GM12878 (cell line): ENCODE results near the gene OTOA. TPM values are rescaled to one million over a fixed set of nuclear protein-coding genes. Genes with fewer than 3 reads are reported as not detected.

Experiments used
- ATAC-seq: fragments of 200-7000 bp; cut with Tn5 transposase; 3 replicates; pipeline ENCODE4 v1.9.1; 2020; ENCODE audit warnings: mild to moderate bottlenecking, moderate library complexity
- BruUV-seq: library from RNA; stranded (reverse); fragments of 400-500 nt; replicated peaks from 2 replicates; lab custom pipeline; 2021; lab: Mats Ljungman, UMichigan
- CTCF ChIA-PET: fragments of 300-600 bp; sonication (Branson Sonifier 250); formaldehyde crosslinking; extraction: SDS; loops from one replicate; lab custom pipeline; 2021; ENCODE audit warnings: inconsistent platforms; lab: Yijun Ruan, JAX
- POLR2A ChIA-PET: fragments of 350-600 bp; formaldehyde crosslinking; extraction: SDS; loops from one replicate; lab custom pipeline; 2021; ENCODE audit warnings: inconsistent platforms; lab: Charles Lee
- RAD21 ChIA-PET: fragments of 300-600 bp; sonication (Branson Sonifier 250); formaldehyde crosslinking; loops from one replicate; lab custom pipeline; 2023; ENCODE audit warnings: antibody characterized with exemption; ENCODE audit not compliant: unreplicated experiment; lab: Charles Lee
- SMC1A ChIA-PET: fragments of 300-600 bp; sonication (Branson Sonifier 250); formaldehyde crosslinking; loops from one replicate; lab custom pipeline; 2023; ENCODE audit not compliant: unreplicated experiment, uncharacterized antibody; lab: Charles Lee
- DNase-seq: peaks from one replicate; pipeline ENCODE4 v3.0.0-alpha.2; 2011; ENCODE audit warnings: low read depth, low spot score
- FAIRE-seq: peaks from 3 replicates; lab custom pipeline; 2011; peaks lifted over from hg19 to GRCh38; lab: Jason Lieb, UNC
- H2AFZ ChIP-seq: 2 replicates; pipeline ENCODE4 v1.6.0; 2011; ENCODE audit warnings: low read depth, low read length, control low read depth; ENCODE audit not compliant: control insufficient read depth
- H3K27ac ChIP-seq: 2 replicates; pipeline ENCODE4 v1.5.1; 2011; ENCODE audit warnings: control low read depth; ENCODE audit not compliant: control insufficient read depth, insufficient read depth
- H3K27me3 ChIP-seq, 2 experiments: replicated peaks in 1 of 2; 2 replicates each; pipeline versions ENCODE4 v1.6.0 to v1.6.1; 2011; ENCODE audit warnings: low read length in 1 of 2; ENCODE audit not compliant: control insufficient read depth in 2 of 2, insufficient read depth in 2 of 2
- H3K36me3 ChIP-seq, 2 experiments: 2 replicates each; pipeline ENCODE4 v1.5.1; 2011; ENCODE audit warnings: low read length in 1 of 2; ENCODE audit not compliant: control insufficient read depth in 2 of 2, insufficient read depth in 2 of 2
- H3K4me1 ChIP-seq: 2 replicates; pipeline ENCODE4 v1.6.1; 2011; ENCODE audit warnings: mild to moderate bottlenecking, low read length, moderate library complexity, mixed read lengths; ENCODE audit not compliant: control insufficient read depth, insufficient read depth
- H3K4me2 ChIP-seq: 2 replicates; pipeline ENCODE4 v1.6.0; 2011; ENCODE audit warnings: control low read depth; ENCODE audit not compliant: control insufficient read depth, insufficient read depth
- H3K4me3 ChIP-seq: fragments of 200-600 bp; sonication (generic); 2 replicates; pipeline ENCODE4 v1.5.1; 2016
- H3K79me2 ChIP-seq: 2 replicates; pipeline ENCODE4 v1.6.0; 2011; ENCODE audit warnings: low read length; ENCODE audit not compliant: control insufficient read depth, insufficient read depth
- H3K9ac ChIP-seq: 2 replicates; pipeline ENCODE4 v1.8.0; 2011; ENCODE audit warnings: low read length, control low read depth, mixed read lengths; ENCODE audit not compliant: control insufficient read depth, insufficient read depth
- H3K9me3 ChIP-seq: replicated peaks from 3 replicates; pipeline ENCODE4 v1.5.1; 2011; ENCODE audit warnings: mild to moderate bottlenecking, low read length; ENCODE audit not compliant: control insufficient read depth, insufficient read depth
- H4K20me1 ChIP-seq: 2 replicates; pipeline ENCODE4 v1.6.0; 2011; ENCODE audit not compliant: control insufficient read depth, insufficient read depth
- ATF7 ChIP-seq: fragments of 450-650 bp; IDR thresholded peaks from 2 replicates; pipeline ENCODE4 v1.6.1; 2016; ENCODE audit warnings: low read depth, mild to moderate bottlenecking
- GATAD2B ChIP-seq: fragments of 450-650 bp; conservative IDR thresholded peaks from 2 replicates; pipeline ENCODE4 v1.6.1; 2017; ENCODE audit warnings: low read depth, mild to moderate bottlenecking, moderate library complexity
- JUNB ChIP-seq: IDR thresholded peaks from 2 replicates; pipeline ENCODE4 v1.6.1; 2016; ENCODE audit warnings: antibody characterized with exemption, mild to moderate bottlenecking
- NFYB ChIP-seq: IDR thresholded peaks from 2 replicates; pipeline ENCODE4 v1.6.1; 2011; ENCODE audit warnings: low read depth, mild to moderate bottlenecking, low read length, improper control_type of control experiment, moderate library complexity; ENCODE audit not compliant: insufficient read depth
- RAD21 ChIP-seq: IDR thresholded peaks from 2 replicates; pipeline ENCODE4 v1.6.1; 2011; ENCODE audit warnings: mild to moderate bottlenecking, low read depth, low read length, moderate library complexity; ENCODE audit not compliant: insufficient read depth
- SMAD1 ChIP-seq: fragments of 450-650 bp; IDR thresholded peaks from 2 replicates; pipeline ENCODE4 v1.6.1; 2018; ENCODE audit warnings: mild to moderate bottlenecking, low read depth; ENCODE audit not compliant: partially characterized antibody
- SPI1 ChIP-seq: IDR thresholded peaks from 2 replicates; pipeline ENCODE4 v1.6.1; 2011; ENCODE audit warnings: low read depth, mild to moderate bottlenecking, low read length, moderate library complexity, borderline replicate concordance; ENCODE audit not compliant: insufficient read depth
- YY1 ChIP-seq: IDR thresholded peaks from 2 replicates; pipeline ENCODE4 v1.6.1; 2011; ENCODE audit warnings: low read depth, mild to moderate bottlenecking, low read length
- WGBS: methylation state at CpG from one replicate; pipeline ENCODE4 v1.1.6; 2016; ENCODE audit warnings: low lambda C conversion rate; ENCODE audit not compliant: insufficient replicate concordance, insufficient coverage; ENCODE audit errors: missing lambda C conversion rate; 5-methylcytosine and 5-hydroxymethylcytosine counted together
- in situ Hi-C: fragments of 300-500 bp; cut with MboI; formaldehyde crosslinking; loops from 9 replicates; pipeline ENCODE4 v1.14.3; 2018; ENCODE audit warnings: mixed read lengths
- intact Hi-C: fragments of 100-400 bp; cut with micrococcal nuclease; formaldehyde crosslinking; loops from one replicate; pipeline ENCODE4 v1.14.2; 2022; ENCODE audit not compliant: unreplicated experiment
- polyA plus RNA-seq, 11 experiments: library from polyadenylated mRNA; depleted of rRNA in 4 of 11; unstranded in 6 of 11; stranded (reverse) in 5 of 11; fragments of >200 nt; fragmentation: Nextera tagmentation in 4 of 11; fragmentation: Illumina TruSeq in 1 of 11; extraction: Ambion mirVana in 4 of 11; extraction: Trizol in 1 of 11; gene quantifications; 1 replicate in 1 of 11; 2 replicates in 10 of 11; pipeline versions ENCODE4 v1.2.1 to v1.2.3, GENCODE V29; 2011 to 2016; ENCODE audit warnings: inconsistent platforms in 2 of 11, missing spikeins in 2 of 11, low read depth in 1 of 11
- total RNA-seq, 4 experiments: library from RNA; depleted of rRNA in 3 of 4; stranded (reverse); fragments of >200 nt in 3 of 4; fragmentation: Illumina TruSeq in 1 of 4; extraction: Trizol in 1 of 4; gene quantifications; 2 replicates each; pipeline versions ENCODE4 v1.2.1 to v1.2.3, GENCODE V29; 2013 to 2021
- TF ChIP-seq, protein P1 (sequence below): fragments of 450-650 bp; IDR thresholded peaks from 2 replicates; pipeline ENCODE4 v1.6.1; 2016; ENCODE audit warnings: mild to moderate bottlenecking
- TF ChIP-seq, protein P2 (sequence below): IDR thresholded peaks from 2 replicates; pipeline ENCODE4 v1.6.1; 2012; ENCODE audit warnings: low read depth, low read length, improper control_type of control experiment
- TF ChIP-seq, protein P3 (sequence below): IDR thresholded peaks from 2 replicates; pipeline ENCODE4 v1.6.1; 2011; ENCODE audit warnings: low read depth, low read length, improper control_type of control experiment, borderline replicate concordance
- TF ChIP-seq, protein P4 (sequence below): fragments of 450-650 bp; IDR thresholded peaks from 2 replicates; pipeline ENCODE4 v1.6.1; 2017; ENCODE audit warnings: mild to moderate bottlenecking, low read depth, inconsistent platforms; ENCODE audit not compliant: poor library complexity, severe bottlenecking
- TF ChIP-seq, protein P5 (sequence below): fragments of 150-350 bp; IDR thresholded peaks from 2 replicates; pipeline ENCODE4 v1.6.1; 2014; ENCODE audit warnings: mild to moderate bottlenecking, low read depth, low read length

The OTOA gene
- total and polyA plus RNA-seq, 10 of the 15 experiments (the other 5 are each of a cell fraction or from before 2014, with no cell fraction given) = 0.33 to 1.5 (median 0.61) TPM

DNA sequence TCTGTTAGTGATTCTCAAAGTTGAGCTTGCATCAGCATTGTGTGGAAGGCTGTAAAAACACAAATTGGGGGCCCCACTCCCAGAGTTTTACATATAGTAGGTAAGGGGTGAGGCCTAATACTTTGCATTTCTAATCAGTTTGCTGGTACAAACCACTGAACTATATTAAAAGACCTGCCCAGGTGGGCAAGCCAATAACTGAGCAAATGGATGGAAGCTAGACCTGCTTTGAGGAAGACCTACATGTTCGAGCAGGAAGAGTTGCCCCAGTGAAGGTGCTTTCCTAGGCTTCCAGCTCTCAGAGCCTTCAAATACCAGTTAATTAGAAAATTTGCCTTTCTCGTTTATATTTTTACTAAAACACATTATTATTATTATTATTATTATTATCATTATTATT lies 56.8 kb downstream of the OTOA start (continued):
- TF ChIP-seq, protein P1, sequence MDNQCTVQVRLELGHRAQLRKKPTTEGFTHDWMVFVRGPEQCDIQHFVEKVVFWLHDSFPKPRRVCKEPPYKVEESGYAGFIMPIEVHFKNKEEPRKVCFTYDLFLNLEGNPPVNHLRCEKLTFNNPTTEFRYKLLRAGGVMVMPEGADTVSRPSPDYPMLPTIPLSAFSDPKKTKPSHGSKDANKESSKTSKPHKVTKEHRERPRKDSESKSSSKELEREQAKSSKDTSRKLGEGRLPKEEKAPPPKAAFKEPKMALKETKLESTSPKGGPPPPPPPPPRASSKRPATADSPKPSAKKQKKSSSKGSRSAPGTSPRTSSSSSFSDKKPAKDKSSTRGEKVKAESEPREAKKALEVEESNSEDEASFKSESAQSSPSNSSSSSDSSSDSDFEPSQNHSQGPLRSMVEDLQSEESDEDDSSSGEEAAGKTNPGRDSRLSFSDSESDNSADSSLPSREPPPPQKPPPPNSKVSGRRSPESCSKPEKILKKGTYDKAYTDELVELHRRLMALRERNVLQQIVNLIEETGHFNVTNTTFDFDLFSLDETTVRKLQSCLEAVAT = peak; percentile 100
- TF ChIP-seq YY1 = 0 out of 2 replicates have a peak, but pooled peaks have one; percentile 29
- TF ChIP-seq, all 136 proteins: peak for 4

DNA sequence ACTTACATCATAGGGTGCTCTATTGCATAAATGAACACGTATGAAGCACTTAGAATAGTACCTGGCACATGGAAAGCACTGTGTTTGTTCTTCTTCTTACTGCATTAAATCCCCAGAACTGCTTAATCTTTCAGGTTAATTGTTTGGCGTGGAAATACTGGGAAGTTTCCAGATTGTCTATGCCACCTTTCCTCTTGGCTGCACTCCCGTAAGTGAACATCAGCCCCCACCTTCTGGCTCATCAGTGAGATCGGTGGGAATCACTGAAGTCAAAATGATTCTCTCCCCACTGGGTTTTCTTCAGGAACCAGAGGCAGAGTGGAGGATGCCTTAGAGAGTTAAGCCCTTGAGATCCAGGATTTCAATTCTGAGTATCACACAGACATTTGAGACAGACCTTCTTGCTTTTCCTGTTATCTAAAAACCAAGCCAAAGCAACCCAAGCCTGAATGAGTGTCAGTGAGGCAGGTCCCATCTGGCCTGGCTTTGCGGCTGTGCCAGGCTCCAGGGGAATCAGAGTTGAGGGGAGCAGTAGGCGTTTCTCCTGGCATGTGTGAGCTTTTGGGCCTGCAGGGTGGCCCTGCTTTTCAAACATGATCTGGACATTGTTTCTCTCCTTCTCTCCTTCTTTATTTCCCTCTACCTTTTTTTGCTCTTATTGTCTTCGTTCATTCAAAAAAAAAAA lies 59.1 kb downstream of the OTOA start:
- ATAC-seq (no peak), FAIRE-seq (no peak), DNase-seq (no peak)
- Histone ChIP-seq H3K4me1 (peaks cover 3% of the 10 kb centered on the region), H3K4me3 (no peak overlapping the region), H3K79me2 (no peaks in the 10 kb centered on the region), H2AFZ (no peak overlapping the region), H3K9me3 (no peaks in the 10 kb centered on the region; the same call in 2 of the 3 replicates), H3K27me3 (no peaks in the 10 kb centered on the region), H3K9ac (no peak overlapping the region), H3K36me3 (no peaks in the 10 kb centered on the region), H3K4me2 (no peak overlapping the region), H3K27ac (no peak overlapping the region), H4K20me1 (no peaks in the 10 kb centered on the region)
- intact Hi-C loops = no loop called here
- 49% methylated on average over 7 of the region's 7 CpGs for WGBS
- no TSS peak for BruUV-seq
- ChIA-PET RAD21 (interaction anchor here (0.9 to 2.2 kb wide), 2 partner anchors 11 to 466 kb away, joined by 3 to 8 read pairs; no protein-coding TSS in a partner anchor), SMC1A (interaction anchor here (2.1 to 4.9 kb wide), 3 partner anchors 14 to 355 kb away, joined by 12 to 39 read pairs (median 14); no protein-coding TSS in a partner anchor), POLR2A (interaction anchor here (0.6 kb wide), 1 partner anchor 465 kb away, joined by 3 read pairs; no protein-coding TSS in a partner anchor), CTCF (interaction anchor here (0.6 to 6.6 kb wide), 5 partner anchors 15 to 1347 kb away, joined by 3 to 81 read pairs (median 5); no protein-coding TSS in a partner anchor)
- in situ Hi-C loops = no loop called here
- TF ChIP-seq JUNB (no peak), ATF7 (no peak), NFYB (no peak), SMAD1 (no peak), GATAD2B (no peak), RAD21 (no peak), SPI1 (no peak)
- TF ChIP-seq, protein P2, sequence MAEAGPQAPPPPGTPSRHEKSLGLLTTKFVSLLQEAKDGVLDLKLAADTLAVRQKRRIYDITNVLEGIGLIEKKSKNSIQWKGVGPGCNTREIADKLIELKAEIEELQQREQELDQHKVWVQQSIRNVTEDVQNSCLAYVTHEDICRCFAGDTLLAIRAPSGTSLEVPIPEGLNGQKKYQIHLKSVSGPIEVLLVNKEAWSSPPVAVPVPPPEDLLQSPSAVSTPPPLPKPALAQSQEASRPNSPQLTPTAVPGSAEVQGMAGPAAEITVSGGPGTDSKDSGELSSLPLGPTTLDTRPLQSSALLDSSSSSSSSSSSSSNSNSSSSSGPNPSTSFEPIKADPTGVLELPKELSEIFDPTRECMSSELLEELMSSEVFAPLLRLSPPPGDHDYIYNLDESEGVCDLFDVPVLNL = no peak
- TF ChIP-seq, protein P3, sequence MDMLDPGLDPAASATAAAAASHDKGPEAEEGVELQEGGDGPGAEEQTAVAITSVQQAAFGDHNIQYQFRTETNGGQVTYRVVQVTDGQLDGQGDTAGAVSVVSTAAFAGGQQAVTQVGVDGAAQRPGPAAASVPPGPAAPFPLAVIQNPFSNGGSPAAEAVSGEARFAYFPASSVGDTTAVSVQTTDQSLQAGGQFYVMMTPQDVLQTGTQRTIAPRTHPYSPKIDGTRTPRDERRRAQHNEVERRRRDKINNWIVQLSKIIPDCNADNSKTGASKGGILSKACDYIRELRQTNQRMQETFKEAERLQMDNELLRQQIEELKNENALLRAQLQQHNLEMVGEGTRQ = no peak
- TF ChIP-seq, protein P4, sequence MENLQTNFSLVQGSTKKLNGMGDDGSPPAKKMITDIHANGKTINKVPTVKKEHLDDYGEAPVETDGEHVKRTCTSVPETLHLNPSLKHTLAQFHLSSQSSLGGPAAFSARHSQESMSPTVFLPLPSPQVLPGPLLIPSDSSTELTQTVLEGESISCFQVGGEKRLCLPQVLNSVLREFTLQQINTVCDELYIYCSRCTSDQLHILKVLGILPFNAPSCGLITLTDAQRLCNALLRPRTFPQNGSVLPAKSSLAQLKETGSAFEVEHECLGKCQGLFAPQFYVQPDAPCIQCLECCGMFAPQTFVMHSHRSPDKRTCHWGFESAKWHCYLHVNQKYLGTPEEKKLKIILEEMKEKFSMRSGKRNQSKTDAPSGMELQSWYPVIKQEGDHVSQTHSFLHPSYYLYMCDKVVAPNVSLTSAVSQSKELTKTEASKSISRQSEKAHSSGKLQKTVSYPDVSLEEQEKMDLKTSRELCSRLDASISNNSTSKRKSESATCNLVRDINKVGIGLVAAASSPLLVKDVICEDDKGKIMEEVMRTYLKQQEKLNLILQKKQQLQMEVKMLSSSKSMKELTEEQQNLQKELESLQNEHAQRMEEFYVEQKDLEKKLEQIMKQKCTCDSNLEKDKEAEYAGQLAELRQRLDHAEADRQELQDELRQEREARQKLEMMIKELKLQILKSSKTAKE = no peak
- TF ChIP-seq, protein P5, sequence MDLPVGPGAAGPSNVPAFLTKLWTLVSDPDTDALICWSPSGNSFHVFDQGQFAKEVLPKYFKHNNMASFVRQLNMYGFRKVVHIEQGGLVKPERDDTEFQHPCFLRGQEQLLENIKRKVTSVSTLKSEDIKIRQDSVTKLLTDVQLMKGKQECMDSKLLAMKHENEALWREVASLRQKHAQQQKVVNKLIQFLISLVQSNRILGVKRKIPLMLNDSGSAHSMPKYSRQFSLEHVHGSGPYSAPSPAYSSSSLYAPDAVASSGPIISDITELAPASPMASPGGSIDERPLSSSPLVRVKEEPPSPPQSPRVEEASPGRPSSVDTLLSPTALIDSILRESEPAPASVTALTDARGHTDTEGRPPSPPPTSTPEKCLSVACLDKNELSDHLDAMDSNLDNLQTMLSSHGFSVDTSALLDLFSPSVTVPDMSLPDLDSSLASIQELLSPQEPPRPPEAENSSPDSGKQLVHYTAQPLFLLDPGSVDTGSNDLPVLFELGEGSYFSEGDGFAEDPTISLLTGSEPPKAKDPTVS = no peak
